ENCODE results near the gene GBGT1. TPM values are rescaled to one million over a fixed set of nuclear protein-coding genes. Genes with fewer than 3 reads are reported as not detected.

The GBGT1 gene
- total RNA-seq, 1 experiment from 2014 or later: 16.5 TPM

DNA sequence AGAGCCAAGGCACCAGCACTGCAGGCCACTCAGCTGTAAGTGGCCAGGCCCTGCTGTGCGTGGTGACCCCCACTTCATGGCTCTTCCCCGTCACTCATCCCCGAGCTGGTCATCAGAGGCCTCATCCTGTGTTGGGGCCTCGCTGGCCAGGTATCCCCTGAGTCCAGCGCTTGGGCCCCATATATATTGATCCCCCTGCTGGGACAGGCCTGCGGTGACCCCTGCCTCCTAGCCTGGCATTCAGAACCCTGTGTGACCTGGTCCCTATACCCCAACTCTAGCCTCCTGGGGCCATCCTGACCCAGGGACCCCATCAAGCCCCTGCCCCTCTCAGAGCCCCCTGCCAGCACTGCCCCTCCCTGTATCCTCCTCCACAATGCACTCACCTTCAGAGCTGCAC is 12.7 kb downstream of the GBGT1 start:
- ChIA-PET CTCF (interaction anchor here (1.0 to 1.3 kb wide), 2 partner anchors 10 to 129 kb away, joined by 4 read pairs; no protein-coding TSS in a partner anchor), POLR2A (no interaction called here)
- H3K27me3 Mint-ChIP-seq (ENCODE audit: low read depth): peaks cover 4% of the 10 kb centered on the region; the same call in 1 of the 2 replicates
- H3K9me3 Mint-ChIP-seq: no peaks in the 10 kb centered on the region
- no peak for TF ChIP-seq ELF4 (CRISPR knock-in tag; IDR thresholded peaks at IDR 0.05; ENCODE audit: low read depth)
- TF ChIP-seq ZNF263 (CRISPR knock-in tag; IDR thresholded peaks at IDR 0.05; ENCODE audit: low read depth): no peak
- no peak for TF ChIP-seq KAT7 (CRISPR knock-in tag; IDR thresholded peaks at IDR 0.05; ENCODE audit: borderline replicate concordance)
- TF ChIP-seq CBFB (CRISPR knock-in tag; IDR thresholded peaks at IDR 0.05; ENCODE audit: low read depth): no peak
- no peak for TF ChIP-seq PRRX2 (CRISPR knock-in tag; IDR thresholded peaks at IDR 0.05)
- no peak for TF ChIP-seq OVOL2 (CRISPR knock-in tag; IDR thresholded peaks at IDR 0.05; ENCODE audit: borderline replicate concordance)
- no peak for TF ChIP-seq GABPB1 (CRISPR knock-in tag; IDR thresholded peaks at IDR 0.05)
- TF ChIP-seq ZNF232 (CRISPR knock-in tag; IDR thresholded peaks at IDR 0.05): no peak
- TF ChIP-seq, protein P1, sequence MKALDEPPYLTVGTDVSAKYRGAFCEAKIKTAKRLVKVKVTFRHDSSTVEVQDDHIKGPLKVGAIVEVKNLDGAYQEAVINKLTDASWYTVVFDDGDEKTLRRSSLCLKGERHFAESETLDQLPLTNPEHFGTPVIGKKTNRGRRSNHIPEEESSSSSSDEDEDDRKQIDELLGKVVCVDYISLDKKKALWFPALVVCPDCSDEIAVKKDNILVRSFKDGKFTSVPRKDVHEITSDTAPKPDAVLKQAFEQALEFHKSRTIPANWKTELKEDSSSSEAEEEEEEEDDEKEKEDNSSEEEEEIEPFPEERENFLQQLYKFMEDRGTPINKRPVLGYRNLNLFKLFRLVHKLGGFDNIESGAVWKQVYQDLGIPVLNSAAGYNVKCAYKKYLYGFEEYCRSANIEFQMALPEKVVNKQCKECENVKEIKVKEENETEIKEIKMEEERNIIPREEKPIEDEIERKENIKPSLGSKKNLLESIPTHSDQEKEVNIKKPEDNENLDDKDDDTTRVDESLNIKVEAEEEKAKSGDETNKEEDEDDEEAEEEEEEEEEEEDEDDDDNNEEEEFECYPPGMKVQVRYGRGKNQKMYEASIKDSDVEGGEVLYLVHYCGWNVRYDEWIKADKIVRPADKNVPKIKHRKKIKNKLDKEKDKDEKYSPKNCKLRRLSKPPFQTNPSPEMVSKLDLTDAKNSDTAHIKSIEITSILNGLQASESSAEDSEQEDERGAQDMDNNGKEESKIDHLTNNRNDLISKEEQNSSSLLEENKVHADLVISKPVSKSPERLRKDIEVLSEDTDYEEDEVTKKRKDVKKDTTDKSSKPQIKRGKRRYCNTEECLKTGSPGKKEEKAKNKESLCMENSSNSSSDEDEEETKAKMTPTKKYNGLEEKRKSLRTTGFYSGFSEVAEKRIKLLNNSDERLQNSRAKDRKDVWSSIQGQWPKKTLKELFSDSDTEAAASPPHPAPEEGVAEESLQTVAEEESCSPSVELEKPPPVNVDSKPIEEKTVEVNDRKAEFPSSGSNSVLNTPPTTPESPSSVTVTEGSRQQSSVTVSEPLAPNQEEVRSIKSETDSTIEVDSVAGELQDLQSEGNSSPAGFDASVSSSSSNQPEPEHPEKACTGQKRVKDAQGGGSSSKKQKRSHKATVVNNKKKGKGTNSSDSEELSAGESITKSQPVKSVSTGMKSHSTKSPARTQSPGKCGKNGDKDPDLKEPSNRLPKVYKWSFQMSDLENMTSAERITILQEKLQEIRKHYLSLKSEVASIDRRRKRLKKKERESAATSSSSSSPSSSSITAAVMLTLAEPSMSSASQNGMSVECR (CRISPR knock-in tag; IDR thresholded peaks at IDR 0.05; ENCODE audit: borderline replicate concordance): no peak
- TF ChIP-seq FOXJ3 (CRISPR knock-in tag; IDR thresholded peaks at IDR 0.05; ENCODE audit: borderline replicate concordance): no peak
- TF ChIP-seq, protein P2, sequence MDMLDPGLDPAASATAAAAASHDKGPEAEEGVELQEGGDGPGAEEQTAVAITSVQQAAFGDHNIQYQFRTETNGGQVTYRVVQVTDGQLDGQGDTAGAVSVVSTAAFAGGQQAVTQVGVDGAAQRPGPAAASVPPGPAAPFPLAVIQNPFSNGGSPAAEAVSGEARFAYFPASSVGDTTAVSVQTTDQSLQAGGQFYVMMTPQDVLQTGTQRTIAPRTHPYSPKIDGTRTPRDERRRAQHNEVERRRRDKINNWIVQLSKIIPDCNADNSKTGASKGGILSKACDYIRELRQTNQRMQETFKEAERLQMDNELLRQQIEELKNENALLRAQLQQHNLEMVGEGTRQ (CRISPR knock-in tag; IDR thresholded peaks at IDR 0.05): no peak
- no peak overlapping the region for H3K27ac Mint-ChIP-seq
- peaks cover 14% of the 10 kb centered on the region for H3K4me1 Mint-ChIP-seq
- no peak for ATAC-seq
- no peak for DNase-seq (ENCODE audit: low spot score)
- H3K36me3 Mint-ChIP-seq: peaks cover 4% of the 10 kb centered on the region
- no peak overlapping the region for H3K4me3 Mint-ChIP-seq

DNA sequence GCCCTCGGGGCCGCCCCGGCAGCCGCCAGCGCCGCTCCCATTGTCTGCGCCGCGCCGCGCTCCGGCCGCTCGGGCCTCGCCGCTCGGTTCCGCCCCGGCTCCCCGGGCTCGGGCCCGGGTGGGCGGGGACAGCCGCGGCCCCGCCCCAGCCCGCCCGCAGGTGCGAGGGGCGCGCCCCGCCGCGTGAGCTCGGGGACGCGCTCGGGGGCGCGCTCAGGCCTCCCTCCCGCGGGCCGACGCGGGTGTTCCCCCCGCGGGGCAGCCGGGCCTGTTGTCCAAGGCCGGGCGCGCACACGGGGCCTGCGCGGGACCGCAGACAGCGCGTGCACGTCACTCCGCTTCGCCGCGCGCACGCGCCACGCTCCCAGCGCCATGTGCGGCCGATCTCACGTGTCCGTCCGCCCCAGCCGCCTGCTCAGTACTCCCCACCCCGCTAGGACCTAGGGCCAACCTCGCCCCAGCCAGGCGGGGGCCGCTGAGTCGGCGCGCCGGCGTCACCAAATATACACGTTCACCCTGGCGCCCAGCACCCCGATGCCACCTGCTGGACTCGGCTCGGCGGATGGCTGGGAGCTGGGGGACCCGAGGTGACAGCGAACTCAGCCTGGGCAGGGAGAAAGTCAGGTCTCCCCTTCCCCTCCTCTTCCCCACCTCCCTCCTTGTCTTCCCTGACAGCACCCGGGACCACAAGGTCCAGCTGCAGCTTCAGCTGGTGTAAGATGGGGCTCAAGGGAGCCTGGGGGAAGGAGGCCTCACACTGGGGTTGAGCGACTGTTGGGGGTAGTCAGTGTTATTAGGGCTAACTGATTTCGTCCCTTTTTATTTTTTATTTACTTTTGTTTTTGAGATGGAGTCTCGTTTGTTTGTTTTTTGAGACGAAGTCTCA is 14.3 kb downstream of the GBGT1 start:
- ATAC-seq (peak; percentile 54), DNase-seq (ENCODE audit: low spot score) (peak; percentile 85)
- peaks cover 2% of the 10 kb centered on the region; the same call in 1 of the 2 replicates for H3K36me3 Mint-ChIP-seq
- ChIA-PET POLR2A (interaction anchor here (1.2 kb wide), 1 partner anchor 8 kb away, joined by 3 read pairs; no protein-coding TSS in a partner anchor), CTCF (interaction anchor here (0.6 to 2.6 kb wide), 15 partner anchors 9 to 491 kb away, joined by 3 to 15 read pairs (median 4); no protein-coding TSS in a partner anchor)
- no peaks in the 10 kb centered on the region for H3K9me3 Mint-ChIP-seq
- no peak overlapping the region for H3K27ac Mint-ChIP-seq
- peaks cover 10% of the 10 kb centered on the region for H3K27me3 Mint-ChIP-seq (ENCODE audit: low read depth)
- peak overlapping the region; percentile 61 for H3K4me3 Mint-ChIP-seq
- H3K4me1 Mint-ChIP-seq: peaks cover 18% of the 10 kb centered on the region
- TF ChIP-seq, protein P3, sequence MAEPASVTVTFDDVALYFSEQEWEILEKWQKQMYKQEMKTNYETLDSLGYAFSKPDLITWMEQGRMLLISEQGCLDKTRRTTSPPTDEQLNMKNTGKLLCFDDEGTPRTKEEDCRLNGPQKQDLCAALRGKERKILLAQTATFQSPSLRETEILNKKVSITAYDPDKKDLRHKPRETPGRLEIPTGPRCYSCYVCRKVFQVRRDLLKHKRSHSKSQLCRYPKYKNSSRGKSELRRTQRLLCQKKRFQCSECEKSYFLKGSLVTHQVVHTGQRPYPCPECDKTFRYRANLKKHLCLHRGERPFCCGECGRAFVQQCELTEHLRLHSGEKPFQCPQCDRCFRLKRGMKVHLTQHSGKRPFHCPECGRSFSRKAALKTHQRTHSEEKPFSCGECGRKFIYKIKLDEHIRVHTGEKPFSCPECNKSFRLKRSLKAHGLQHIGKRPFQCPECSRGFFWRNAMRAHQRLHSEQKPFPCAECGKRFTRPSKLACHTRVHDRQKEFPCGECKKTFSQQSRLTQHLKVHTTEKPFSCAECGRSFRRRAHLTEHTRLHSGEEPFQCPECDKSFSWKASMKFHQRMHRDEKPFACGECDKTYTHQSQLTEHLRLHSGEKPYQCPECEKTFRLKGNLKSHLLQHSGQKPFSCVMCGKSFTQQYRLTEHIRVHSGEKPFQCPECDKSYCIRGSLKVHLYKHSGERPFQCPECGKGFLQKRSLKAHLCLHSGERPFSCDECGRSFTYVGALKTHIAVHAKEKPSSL (CRISPR knock-in tag; conservative IDR thresholded peaks at IDR 0.05): no peak
- TF ChIP-seq, protein P4, sequence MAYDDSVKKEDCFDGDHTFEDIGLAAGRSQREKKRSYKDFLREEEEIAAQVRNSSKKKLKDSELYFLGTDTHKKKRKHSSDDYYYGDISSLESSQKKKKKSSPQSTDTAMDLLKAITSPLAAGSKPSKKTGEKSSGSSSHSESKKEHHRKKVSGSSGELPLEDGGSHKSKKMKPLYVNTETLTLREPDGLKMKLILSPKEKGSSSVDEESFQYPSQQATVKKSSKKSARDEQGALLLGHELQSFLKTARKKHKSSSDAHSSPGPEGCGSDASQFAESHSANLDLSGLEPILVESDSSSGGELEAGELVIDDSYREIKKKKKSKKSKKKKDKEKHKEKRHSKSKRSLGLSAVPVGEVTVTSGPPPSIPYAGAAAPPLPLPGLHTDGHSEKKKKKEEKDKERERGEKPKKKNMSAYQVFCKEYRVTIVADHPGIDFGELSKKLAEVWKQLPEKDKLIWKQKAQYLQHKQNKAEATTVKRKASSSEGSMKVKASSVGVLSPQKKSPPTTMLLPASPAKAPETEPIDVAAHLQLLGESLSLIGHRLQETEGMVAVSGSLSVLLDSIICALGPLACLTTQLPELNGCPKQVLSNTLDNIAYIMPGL (CRISPR knock-in tag; IDR thresholded peaks at IDR 0.05): peak; percentile 56; the same call in 1 of the 2 replicates
- TF ChIP-seq NR1H2 (CRISPR knock-in tag; IDR thresholded peaks at IDR 0.05) (no peak), CREM (CRISPR knock-in tag; IDR thresholded peaks at IDR 0.05) (peak; percentile 68; the same call in 1 of the 2 replicates), NR2C2 (CRISPR knock-in tag; IDR thresholded peaks at IDR 0.05) (no peak), CBFB (CRISPR knock-in tag; IDR thresholded peaks at IDR 0.05; ENCODE audit: low read depth) (no peak), ZNF396 (CRISPR knock-in tag; IDR thresholded peaks at IDR 0.05; ENCODE audit: borderline replicate concordance) (no peak), ZNF138 (CRISPR knock-in tag; conservative IDR thresholded peaks at IDR 0.05) (no peak), NFE2L1 (CRISPR knock-in tag; IDR thresholded peaks at IDR 0.05) (no peak; the same call in 1 of the 2 replicates)
- TF ChIP-seq, protein P5, sequence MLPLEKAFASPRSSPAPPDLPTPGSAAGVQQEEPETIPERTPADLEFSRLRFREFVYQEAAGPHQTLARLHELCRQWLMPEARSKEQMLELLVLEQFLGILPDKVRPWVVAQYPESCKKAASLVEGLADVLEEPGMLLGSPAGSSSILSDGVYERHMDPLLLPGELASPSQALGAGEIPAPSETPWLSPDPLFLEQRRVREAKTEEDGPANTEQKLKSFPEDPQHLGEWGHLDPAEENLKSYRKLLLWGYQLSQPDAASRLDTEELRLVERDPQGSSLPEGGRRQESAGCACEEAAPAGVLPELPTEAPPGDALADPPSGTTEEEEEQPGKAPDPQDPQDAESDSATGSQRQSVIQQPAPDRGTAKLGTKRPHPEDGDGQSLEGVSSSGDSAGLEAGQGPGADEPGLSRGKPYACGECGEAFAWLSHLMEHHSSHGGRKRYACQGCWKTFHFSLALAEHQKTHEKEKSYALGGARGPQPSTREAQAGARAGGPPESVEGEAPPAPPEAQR (CRISPR knock-in tag; IDR thresholded peaks at IDR 0.05): peak; percentile 84; the same call in 1 of the 2 replicates

All from WTC11 (cell line).